ENCODE results near the gene FLRT2. TPM values are rescaled to one million over a fixed set of nuclear protein-coding genes. Genes with fewer than 3 reads are reported as not detected.

FLRT2 gene
- total RNA-seq, 1 donor = 14.7 TPM

DNA sequence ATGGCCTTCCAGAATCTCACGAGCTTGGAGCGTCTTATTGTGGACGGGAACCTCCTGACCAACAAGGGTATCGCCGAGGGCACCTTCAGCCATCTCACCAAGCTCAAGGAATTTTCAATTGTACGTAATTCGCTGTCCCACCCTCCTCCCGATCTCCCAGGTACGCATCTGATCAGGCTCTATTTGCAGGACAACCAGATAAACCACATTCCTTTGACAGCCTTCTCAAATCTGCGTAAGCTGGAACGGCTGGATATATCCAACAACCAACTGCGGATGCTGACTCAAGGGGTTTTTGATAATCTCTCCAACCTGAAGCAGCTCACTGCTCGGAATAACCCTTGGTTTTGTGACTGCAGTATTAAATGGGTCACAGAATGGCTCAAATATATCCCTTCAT, 92.2 kb downstream of the FLRT2 start:
- no peak for DNase-seq (ENCODE audit: low read depth)
- TF ChIP-seq, protein P1, sequence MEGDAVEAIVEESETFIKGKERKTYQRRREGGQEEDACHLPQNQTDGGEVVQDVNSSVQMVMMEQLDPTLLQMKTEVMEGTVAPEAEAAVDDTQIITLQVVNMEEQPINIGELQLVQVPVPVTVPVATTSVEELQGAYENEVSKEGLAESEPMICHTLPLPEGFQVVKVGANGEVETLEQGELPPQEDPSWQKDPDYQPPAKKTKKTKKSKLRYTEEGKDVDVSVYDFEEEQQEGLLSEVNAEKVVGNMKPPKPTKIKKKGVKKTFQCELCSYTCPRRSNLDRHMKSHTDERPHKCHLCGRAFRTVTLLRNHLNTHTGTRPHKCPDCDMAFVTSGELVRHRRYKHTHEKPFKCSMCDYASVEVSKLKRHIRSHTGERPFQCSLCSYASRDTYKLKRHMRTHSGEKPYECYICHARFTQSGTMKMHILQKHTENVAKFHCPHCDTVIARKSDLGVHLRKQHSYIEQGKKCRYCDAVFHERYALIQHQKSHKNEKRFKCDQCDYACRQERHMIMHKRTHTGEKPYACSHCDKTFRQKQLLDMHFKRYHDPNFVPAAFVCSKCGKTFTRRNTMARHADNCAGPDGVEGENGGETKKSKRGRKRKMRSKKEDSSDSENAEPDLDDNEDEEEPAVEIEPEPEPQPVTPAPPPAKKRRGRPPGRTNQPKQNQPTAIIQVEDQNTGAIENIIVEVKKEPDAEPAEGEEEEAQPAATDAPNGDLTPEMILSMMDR (IDR thresholded peaks at IDR 0.05; ENCODE audit: insufficient read depth, low read depth, low read length) = no peak
- no peak overlapping the region for H3K4me3 ChIP-seq (ENCODE audit: low read depth, low read length)

DNA sequence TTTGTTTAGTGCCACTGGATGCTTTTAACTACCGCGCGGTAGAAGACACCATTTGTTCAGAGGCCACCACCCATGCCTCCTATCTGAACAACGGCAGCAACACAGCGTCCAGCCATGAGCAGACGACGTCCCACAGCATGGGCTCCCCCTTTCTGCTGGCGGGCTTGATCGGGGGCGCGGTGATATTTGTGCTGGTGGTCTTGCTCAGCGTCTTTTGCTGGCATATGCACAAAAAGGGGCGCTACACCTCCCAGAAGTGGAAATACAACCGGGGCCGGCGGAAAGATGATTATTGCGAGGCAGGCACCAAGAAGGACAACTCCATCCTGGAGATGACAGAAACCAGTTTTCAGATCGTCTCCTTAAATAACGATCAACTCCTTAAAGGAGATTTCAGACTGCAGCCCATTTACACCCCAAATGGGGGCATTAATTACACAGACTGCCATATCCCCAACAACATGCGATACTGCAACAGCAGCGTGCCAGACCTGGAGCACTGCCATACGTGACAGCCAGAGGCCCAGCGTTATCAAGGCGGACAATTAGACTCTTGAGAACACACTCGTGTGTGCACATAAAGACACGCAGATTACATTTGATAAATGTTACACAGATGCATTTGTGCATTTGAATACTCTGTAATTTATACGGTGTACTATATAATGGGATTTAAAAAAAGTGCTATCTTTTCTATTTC, 93.2 kb downstream of the FLRT2 start:
- TF ChIP-seq, protein P1 (IDR thresholded peaks at IDR 0.05; ENCODE audit: insufficient read depth, low read depth, low read length) = no peak
- no peak for DNase-seq (ENCODE audit: low read depth)

DNA sequence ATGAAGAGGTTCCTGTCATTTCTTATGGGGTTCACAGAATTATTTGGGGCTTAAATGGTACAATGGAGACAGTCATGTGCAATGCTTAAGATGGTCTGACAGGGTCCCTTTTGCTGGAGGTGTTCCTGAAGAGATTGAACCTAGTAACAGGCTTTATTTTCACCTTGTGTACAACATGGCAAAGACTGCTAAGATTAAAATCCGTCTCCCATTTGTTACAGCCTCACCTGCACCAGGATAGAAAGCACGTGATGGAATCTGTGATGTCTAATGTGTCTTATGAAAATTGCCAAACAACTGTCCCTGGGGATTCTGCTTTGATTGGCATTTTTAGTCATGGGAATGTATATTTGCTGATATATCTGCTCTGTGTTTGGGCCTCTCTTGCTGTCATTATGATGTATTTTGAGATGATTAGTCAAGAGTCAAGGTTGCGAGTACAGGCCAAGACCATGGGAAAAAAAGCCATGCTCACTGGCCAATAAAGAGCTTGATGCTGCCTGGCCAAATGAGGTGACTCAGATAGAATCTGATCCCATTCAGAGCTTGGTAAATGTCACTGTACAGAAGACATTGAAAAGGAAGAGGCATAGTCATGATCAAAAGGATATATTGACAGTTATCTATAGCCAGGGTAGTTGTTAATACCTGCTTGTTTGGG, 96.1 kb downstream of the FLRT2 start:
- DNase-seq (ENCODE audit: low read depth) = no peak
- TF ChIP-seq, protein P1 (IDR thresholded peaks at IDR 0.05; ENCODE audit: insufficient read depth, low read depth, low read length) = no peak
- no peak overlapping the region for H3K4me3 ChIP-seq (ENCODE audit: low read depth, low read length)

More for the DNA sequence above, 93.2 kb downstream of the FLRT2 start:
- H3K4me3 ChIP-seq (ENCODE audit: low read depth, low read length) = no peak overlapping the region

DNA sequence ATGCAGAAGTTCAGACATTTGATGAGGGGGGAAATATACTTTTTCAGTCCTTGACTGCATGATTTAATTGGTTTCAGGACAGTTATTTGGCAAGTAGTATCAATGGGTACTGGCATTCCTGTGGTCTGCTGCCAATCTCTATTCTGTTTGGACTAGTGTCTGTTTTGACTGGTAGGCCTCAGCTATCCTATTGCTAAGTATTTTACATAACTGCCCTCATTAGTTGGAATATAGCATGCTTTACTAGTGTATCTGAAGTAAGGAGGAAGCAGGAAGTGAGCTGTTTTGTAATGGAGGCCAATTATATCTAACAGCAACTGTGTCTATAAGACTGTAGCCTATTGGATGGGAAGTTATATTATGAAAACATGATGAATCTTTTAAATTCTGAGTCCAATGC, 104.3 kb downstream of the FLRT2 start:
- no peak for DNase-seq (ENCODE audit: low read depth)
- TF ChIP-seq, protein P1 (IDR thresholded peaks at IDR 0.05; ENCODE audit: insufficient read depth, low read depth, low read length) = no peak
- no peak overlapping the region for H3K4me3 ChIP-seq (ENCODE audit: low read depth, low read length)

DNA sequence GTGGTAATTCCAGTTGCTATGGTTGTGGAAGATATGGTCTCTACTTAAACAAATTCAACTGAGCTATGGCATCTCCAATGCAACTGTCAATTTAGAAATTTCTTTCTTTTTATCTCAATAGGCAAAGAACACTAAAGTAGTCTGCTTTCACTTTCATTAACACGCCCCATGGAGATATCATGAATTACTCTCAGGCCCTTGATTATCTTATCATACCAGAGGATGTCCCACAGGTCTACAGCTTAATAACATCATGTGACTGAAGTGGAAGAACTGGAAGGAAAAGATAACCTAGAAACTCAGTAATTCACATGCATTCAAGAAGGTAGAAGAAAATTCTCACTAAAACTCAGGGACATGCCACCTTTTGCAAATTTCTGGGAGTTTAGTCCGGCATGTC, 114.3 kb downstream of the FLRT2 start:
- TF ChIP-seq, protein P1 (IDR thresholded peaks at IDR 0.05; ENCODE audit: insufficient read depth, low read depth, low read length) = no peak
- no peak overlapping the region for H3K4me3 ChIP-seq (ENCODE audit: low read depth, low read length)
- no peak for DNase-seq (ENCODE audit: low read depth)

DNA sequence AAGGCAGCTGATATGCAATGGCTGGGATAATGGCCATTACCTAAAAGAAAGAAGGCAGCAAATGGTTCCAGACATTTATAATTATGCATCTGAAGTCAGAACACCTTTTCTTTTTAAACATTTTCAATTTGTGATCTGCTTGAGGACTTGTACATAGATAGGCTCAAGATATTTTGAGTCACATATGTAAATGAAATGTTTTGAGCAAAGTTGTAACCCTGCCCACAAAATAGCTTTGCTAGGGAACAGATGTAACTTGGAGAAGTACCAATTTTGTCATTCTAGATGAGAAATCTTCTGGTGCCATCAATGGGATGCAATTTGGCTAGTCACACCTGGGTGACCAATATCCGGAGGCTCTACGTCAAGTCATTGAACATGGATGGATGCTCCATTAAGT, 123.1 kb downstream of the FLRT2 start:
- no peak for DNase-seq (ENCODE audit: low read depth)
- H3K4me3 ChIP-seq (ENCODE audit: low read depth, low read length) = no peak overlapping the region
- TF ChIP-seq, protein P1 (IDR thresholded peaks at IDR 0.05; ENCODE audit: insufficient read depth, low read depth, low read length) = no peak

Data from fibroblast of villous mesenchyme (primary cell).